Esophagus (tissue), 2 donors: ENCODE measurements around the gene IST1. TPM values are rescaled to one million over a fixed set of nuclear protein-coding genes. Genes with fewer than 3 reads are reported as not detected.

Source experiments
- H3K27ac ChIP-seq, 2 donors: one replicate each; pipeline ENCODE4 v1.5.1; 2013; ENCODE audit warnings: low read depth in 2 of 2, mild to moderate bottlenecking in 2 of 2, inconsistent platforms in 1 of 2, low read length in 1 of 2, moderate library complexity in 1 of 2
- H3K27me3 ChIP-seq, 2 donors: one replicate each; pipeline ENCODE4 v1.6.1; 2013; ENCODE audit warnings: low read length in 2 of 2, control low read depth in 1 of 2, mild to moderate bottlenecking in 1 of 2; ENCODE audit not compliant: insufficient read depth in 2 of 2, control insufficient read depth in 1 of 2
- H3K36me3 ChIP-seq, 2 donors: one replicate each; pipeline ENCODE4 v1.6.1; 2013; ENCODE audit warnings: low read length in 1 of 2; ENCODE audit not compliant: control insufficient read depth in 2 of 2, insufficient read depth in 2 of 2
- H3K4me1 ChIP-seq, 2 donors: one replicate each; pipeline ENCODE4 v1.6.1; 2013; ENCODE audit warnings: low read length in 1 of 2; ENCODE audit not compliant: control insufficient read depth in 2 of 2, insufficient read depth in 2 of 2
- H3K4me3 ChIP-seq, 2 donors: one replicate each; pipeline ENCODE4 v1.5.1; 2013; ENCODE audit warnings: low read length in 2 of 2, mild to moderate bottlenecking in 2 of 2, low read depth in 1 of 2, moderate library complexity in 1 of 2
- H3K9me3 ChIP-seq, 2 donors: one replicate each; pipeline ENCODE4 v1.6.1; 2013; ENCODE audit warnings: mild to moderate bottlenecking in 2 of 2, low read depth in 1 of 2, low read length in 1 of 2, moderate library complexity in 1 of 2; ENCODE audit not compliant: control insufficient read depth in 2 of 2, insufficient read depth in 1 of 2
- WGBS, 2 donors: extraction: QIAGEN DNeasy Blood & Tissue Kit; methylation state at CpG; one replicate each; pipeline ENCODE4 v1.1.7; 2013; 5-methylcytosine and 5-hydroxymethylcytosine counted together
- polyA plus RNA-seq, 2 donors: library from polyadenylated mRNA; stranded (reverse); fragments of 200-250 nt; gene quantifications; one replicate each; pipeline ENCODE4 v1.2.3, GENCODE V29; 2013
- donor health status: healthy with polysubstance abuse.
- donor health status: Bipolar disorder and iron deficiency.

Gene IST1
- 100 to 1,000 TPM in 1 of 2 donors, 10 to 100 TPM in 1; 78.8 to 101 TPM for polyA plus RNA-seq

GRCh38 chr16:71894921-71895678, at the start of gene IST1:
Gene IST1 (plus strand): TSS chr16:71895531. CDS start chr16:71915641, 20,110 bp downstream.
- whole genome bisulfite sequencing, 2 donors = 0 to 1% methylated on average over 67 of the region's 67 CpGs
- H3K36me3 ChIP-seq = no peaks in the 10 kb centered on the region
- H3K27ac ChIP-seq = peak within 1 kb of the TSS; percentile 100
- H3K4me1 ChIP-seq = peaks cover 0 to 2% of the 10 kb centered on the region in 2 donors
- H3K9me3 ChIP-seq = no peaks in the 10 kb centered on the region
- no peaks in the 10 kb centered on the region for H3K27me3 ChIP-seq
- peak within 1 kb of the TSS; percentile 91 to 98 for H3K4me3 ChIP-seq

- H3K4me1 ChIP-seq = peaks cover 0 to 2% of the 10 kb centered on the region in 2 donors
- H3K4me3 ChIP-seq = peak within 1 kb of the TSS; percentile 64 to 87
- WGBS, 2 donors = 1% methylated on average over 40 to 62 of the region's 62 CpGs
- H3K27me3 ChIP-seq = no peaks in the 10 kb centered on the region
- H3K36me3 ChIP-seq = peaks cover 10 to 14% of the 10 kb centered on the region in 2 donors
- no peaks in the 10 kb centered on the region for H3K9me3 ChIP-seq
- H3K27ac ChIP-seq = peak within 1 kb of the TSS; percentile 71 to 90
These were observed 49.5 kb upstream of the IST1 start, which contains the start of gene ATXN1L for GRCh38 chr16:71845639-71846430. Gene ATXN1L (plus strand): TSS chr16:71845976. CDS start chr16:71849741, 3,765 bp downstream.

GRCh38 chr16:71846431-71846830, 48.9 kb upstream of the IST1 start:
- Histone ChIP-seq H3K4me1 (peaks cover 0 to 2% of the 10 kb centered on the region in 2 donors), H3K9me3 (no peaks in the 10 kb centered on the region), H3K36me3 (peaks cover 10 to 20% of the 10 kb centered on the region in 2 donors), H3K27me3 (no peaks in the 10 kb centered on the region), H3K27ac (peak overlapping the region; percentile 71 to 90), H3K4me3 (peak overlapping the region; percentile 64 to 87)
- 0 to 1% methylated on average over 20 of the region's 20 CpGs for WGBS, 2 donors

- Histone ChIP-seq H3K27ac (no peak overlapping the region), H3K36me3 (peaks cover 10 to 25% of the 10 kb centered on the region in 2 donors), H3K9me3 (no peaks in the 10 kb centered on the region), H3K27me3 (no peaks in the 10 kb centered on the region), H3K4me3 (peak overlapping the region in 1 of 2 donors; percentile 64), H3K4me1 (peaks cover 0 to 2% of the 10 kb centered on the region in 2 donors)
- WGBS, 2 donors = 51 to 56% methylated on average over 3 of the region's 3 CpGs
These were observed 48.2 kb upstream of the IST1 start for GRCh38 chr16:71847096-71847495.

- 93% methylated on average over 6 of the region's 6 CpGs for WGBS, 2 donors
- Histone ChIP-seq H3K27ac (no peak overlapping the region), H3K9me3 (no peaks in the 10 kb centered on the region), H3K27me3 (no peaks in the 10 kb centered on the region), H3K4me1 (peaks cover 0 to 2% of the 10 kb centered on the region in 2 donors), H3K36me3 (peaks cover 16 to 27% of the 10 kb centered on the region in 2 donors), H3K4me3 (no peak overlapping the region)
These were observed 46.7 kb upstream of the IST1 start for GRCh38 chr16:71848622-71849021.

- Histone ChIP-seq H3K27ac (no peak overlapping the region), H3K27me3 (no peaks in the 10 kb centered on the region), H3K36me3 (peaks cover 16 to 27% of the 10 kb centered on the region in 2 donors), H3K4me1 (no peaks in the 10 kb centered on the region), H3K4me3 (no peak overlapping the region), H3K9me3 (no peaks in the 10 kb centered on the region)
- 93 to 95% methylated on average over 8 of the region's 8 CpGs for WGBS, 2 donors
These were observed 43.6 kb upstream of the IST1 start for GRCh38 chr16:71851746-71852145.

GRCh38 chr16:71852158-71852557, 43.2 kb upstream of the IST1 start:
- Histone ChIP-seq H3K27ac (no peak overlapping the region), H3K4me1 (no peaks in the 10 kb centered on the region), H3K36me3 (peaks cover 16 to 27% of the 10 kb centered on the region in 2 donors), H3K9me3 (no peaks in the 10 kb centered on the region), H3K27me3 (no peaks in the 10 kb centered on the region), H3K4me3 (no peak overlapping the region)
- WGBS, 2 donors = 80 to 92% methylated on average over 3 of the region's 3 CpGs

GRCh38 chr16:71852561-71852960, 42.8 kb upstream of the IST1 start:
- H3K27ac ChIP-seq = no peak overlapping the region
- peaks cover 16 to 27% of the 10 kb centered on the region in 2 donors for H3K36me3 ChIP-seq
- no peaks in the 10 kb centered on the region for H3K4me1 ChIP-seq
- H3K27me3 ChIP-seq = no peaks in the 10 kb centered on the region
- no peak overlapping the region for H3K4me3 ChIP-seq
- WGBS, 2 donors = 96 to 99% methylated on average over 4 of the region's 4 CpGs
- H3K9me3 ChIP-seq = no peaks in the 10 kb centered on the region

GRCh38 chr16:71853413-71853812, 41.9 kb upstream of the IST1 start:
- no peaks in the 10 kb centered on the region for H3K9me3 ChIP-seq
- no peak overlapping the region for H3K27ac ChIP-seq
- no peak overlapping the region for H3K4me3 ChIP-seq
- no peaks in the 10 kb centered on the region for H3K27me3 ChIP-seq
- H3K4me1 ChIP-seq = no peaks in the 10 kb centered on the region
- peaks cover 16 to 27% of the 10 kb centered on the region in 2 donors for H3K36me3 ChIP-seq
- 71 to 79% methylated on average over 4 of the region's 4 CpGs for WGBS, 2 donors
